ENCODE data around the gene GREM2.

DNA sequence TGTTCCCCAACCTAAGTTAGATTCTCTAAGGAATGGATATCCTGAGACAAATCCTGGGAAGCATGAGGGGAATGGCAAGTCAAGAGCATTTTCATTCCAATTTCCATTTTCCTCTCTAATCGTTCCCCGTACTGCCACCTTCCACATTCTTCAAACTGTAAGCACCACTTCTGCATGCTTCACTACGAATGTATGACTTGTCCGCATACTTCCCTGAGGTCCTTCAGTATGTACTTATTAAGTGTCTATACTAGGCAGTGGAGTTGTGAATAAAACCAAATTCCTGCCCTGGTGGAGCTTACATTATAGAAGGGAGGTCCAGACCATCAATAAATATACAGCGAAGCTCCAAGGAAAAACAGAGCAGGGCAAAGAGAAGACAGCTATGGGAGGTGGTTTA lies 154.8 kb downstream of the GREM2 start:
- TF ChIP-seq POLR2A (IDR thresholded peaks at IDR 0.05), result no peak
- TF ChIP-seq, protein P1, sequence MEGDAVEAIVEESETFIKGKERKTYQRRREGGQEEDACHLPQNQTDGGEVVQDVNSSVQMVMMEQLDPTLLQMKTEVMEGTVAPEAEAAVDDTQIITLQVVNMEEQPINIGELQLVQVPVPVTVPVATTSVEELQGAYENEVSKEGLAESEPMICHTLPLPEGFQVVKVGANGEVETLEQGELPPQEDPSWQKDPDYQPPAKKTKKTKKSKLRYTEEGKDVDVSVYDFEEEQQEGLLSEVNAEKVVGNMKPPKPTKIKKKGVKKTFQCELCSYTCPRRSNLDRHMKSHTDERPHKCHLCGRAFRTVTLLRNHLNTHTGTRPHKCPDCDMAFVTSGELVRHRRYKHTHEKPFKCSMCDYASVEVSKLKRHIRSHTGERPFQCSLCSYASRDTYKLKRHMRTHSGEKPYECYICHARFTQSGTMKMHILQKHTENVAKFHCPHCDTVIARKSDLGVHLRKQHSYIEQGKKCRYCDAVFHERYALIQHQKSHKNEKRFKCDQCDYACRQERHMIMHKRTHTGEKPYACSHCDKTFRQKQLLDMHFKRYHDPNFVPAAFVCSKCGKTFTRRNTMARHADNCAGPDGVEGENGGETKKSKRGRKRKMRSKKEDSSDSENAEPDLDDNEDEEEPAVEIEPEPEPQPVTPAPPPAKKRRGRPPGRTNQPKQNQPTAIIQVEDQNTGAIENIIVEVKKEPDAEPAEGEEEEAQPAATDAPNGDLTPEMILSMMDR (IDR thresholded peaks at IDR 0.05), result no peak
- no peak for TF ChIP-seq POLR2AphosphoS5 (IDR thresholded peaks at IDR 0.05)

All from prostate gland (tissue), 2 donors.